A673 (cell line): ENCODE results near the gene TSSK6. TPM values are rescaled to one million over a fixed set of nuclear protein-coding genes. Genes with fewer than 3 reads are reported as not detected.
A peak's percentile ranks its signal among the peaks of the same experiment; 100 is the strongest.
"Not testable (repeated sequence)": the region's sequence is repeated elsewhere in the genome, so short reads cannot be mapped to it uniquely, and the experiment has no call there.

ENCODE experiments used
- BruUV-seq: library from RNA; stranded (reverse); fragments of 400-500 nt; replicated peaks from 2 replicates; lab custom pipeline; 2021; lab: Mats Ljungman, UMichigan
- CTCF ChIA-PET: fragments of 300-600 bp; sonication (Branson Sonifier 250); formaldehyde crosslinking; loops from one replicate; lab custom pipeline; 2022; ENCODE audit warnings: antibody characterized with exemption; lab: Charles Lee
- POLR2A ChIA-PET: fragments of 300-600 bp; sonication (Branson Sonifier 250); formaldehyde crosslinking; loops from one replicate; lab custom pipeline; 2022; ENCODE audit warnings: antibody characterized with exemption; ENCODE audit not compliant: low non-redundant PET; lab: Charles Lee
- DNase-seq: peaks from one replicate; pipeline ENCODE4 v3.0.0-alpha.2; 2015; ENCODE audit warnings: low spot score
- H3K27ac ChIP-seq: fragments of 200-600 bp; sonication (generic); 2 replicates; pipeline ENCODE4 v1.5.1; 2016; ENCODE audit warnings: mixed run types, low read depth, mild to moderate bottlenecking, mixed read lengths, antibody characterized with exemption, low read length; ENCODE audit not compliant: poor library complexity, severe bottlenecking
- H3K27me3 ChIP-seq: fragments of 200-600 bp; sonication (generic); replicated peaks from 2 replicates; pipeline ENCODE4 v1.6.1; 2017; ENCODE audit warnings: mixed run types, low read depth, mild to moderate bottlenecking, mixed read lengths, antibody characterized with exemption, low read length; ENCODE audit not compliant: insufficient read depth, poor library complexity
- H3K36me3 ChIP-seq: fragments of 200-600 bp; sonication (generic); 2 replicates; pipeline ENCODE4 v1.6.1; 2016; ENCODE audit warnings: mixed run types, mild to moderate bottlenecking, mixed read lengths, antibody characterized with exemption, low read length; ENCODE audit not compliant: insufficient read depth, poor library complexity, severe bottlenecking
- H3K4me1 ChIP-seq: fragments of 200-600 bp; sonication (generic); 2 replicates; pipeline ENCODE4 v1.6.1; 2017; ENCODE audit warnings: mixed run types, mild to moderate bottlenecking, mixed read lengths, antibody characterized with exemption, low read length; ENCODE audit not compliant: insufficient read depth, poor library complexity, severe bottlenecking
- H3K4me3 ChIP-seq: fragments of 200-600 bp; sonication (generic); 2 replicates; pipeline ENCODE4 v1.5.1; 2016; ENCODE audit warnings: low read depth, mixed run types, mild to moderate bottlenecking, mixed read lengths, low read length; ENCODE audit not compliant: poor library complexity, severe bottlenecking
- H3K9me3 ChIP-seq: fragments of 200-600 bp; sonication (generic); 2 replicates; pipeline ENCODE4 v1.6.1; 2016; ENCODE audit warnings: mixed run types, low read depth, mild to moderate bottlenecking, mixed read lengths, antibody characterized with exemption, low read length; ENCODE audit not compliant: poor library complexity, severe bottlenecking
- CTCF ChIP-seq: fragments of 300-800, 200-600 bp; sonication (generic); conservative IDR thresholded peaks from 2 replicates; pipeline ENCODE4 v1.5.1; 2017; ENCODE audit warnings: low read depth, mild to moderate bottlenecking, antibody characterized with exemption, low read length, moderate library complexity, mixed read lengths
- EZH2 ChIP-seq: fragments of 200-600 bp; sonication (generic); IDR thresholded peaks from 2 replicates; pipeline ENCODE4 v1.6.1; 2017; ENCODE audit warnings: borderline replicate concordance, low read depth, mild to moderate bottlenecking, mixed read lengths, antibody characterized with exemption, low read length; ENCODE audit not compliant: poor library complexity, severe bottlenecking
- intact Hi-C: fragments of 100-400 bp; cut with micrococcal nuclease; formaldehyde crosslinking; loops from one replicate; pipeline ENCODE4 v1.10.0; 2022; ENCODE audit not compliant: unreplicated experiment
- total RNA-seq: library from RNA; stranded (reverse); gene quantifications from 2 replicates; pipeline ENCODE4 v1.2.3, GENCODE V29; 2021

Gene TSSK6
- total RNA-seq, 1 experiment from 2014 or later, result 2.5 TPM

- intact Hi-C loops, result no loop called here
- peak overlapping the region; percentile 53 for H3K27ac ChIP-seq
- POLR2A ChIA-PET, result no interaction called here
Measured at GRCh38 chr19:19475015-19475765, 40.2 kb downstream of the TSSK6 start.

GRCh38 chr19:19472106-19472505, 43.2 kb downstream of the TSSK6 start:
- DNase-seq, H3K4me1 ChIP-seq, CTCF ChIA-PET, POLR2A ChIA-PET, intact Hi-C loops, H3K4me3 ChIP-seq, H3K27me3 ChIP-seq, BruUV-seq, H3K27ac ChIP-seq: not testable (repeated sequence)
- Histone ChIP-seq H3K9me3 (peaks cover 21% of the 10 kb centered on the region), H3K36me3 (peaks cover 17% of the 10 kb centered on the region)

More at GRCh38 chr19:19475015-19475765, 40.2 kb downstream of the TSSK6 start:
- no peak for DNase-seq
- no peaks in the 10 kb centered on the region for H3K36me3 ChIP-seq
- H3K4me3 ChIP-seq, result no peak overlapping the region
- H3K9me3 ChIP-seq, result no peaks in the 10 kb centered on the region
- CTCF ChIA-PET, result no interaction called here
- no peaks in the 10 kb centered on the region for H3K4me1 ChIP-seq
- TF ChIP-seq EZH2 (no peak), CTCF (no peak)
- no TSS peak for BruUV-seq
- H3K27me3 ChIP-seq, result no peaks in the 10 kb centered on the region

GRCh38 chr19:19471682-19472081, 43.7 kb downstream of the TSSK6 start:
- BruUV-seq, result no TSS peak
- POLR2A ChIA-PET, result no interaction called here
- CTCF ChIA-PET, result no interaction called here
- TF ChIP-seq CTCF (no peak), EZH2 (no peak)
- Histone ChIP-seq H3K27me3 (no peaks in the 10 kb centered on the region), H3K36me3 (peaks cover 18% of the 10 kb centered on the region), H3K27ac (no peak overlapping the region), H3K9me3 (peaks cover 23% of the 10 kb centered on the region), H3K4me3 (no peak overlapping the region), H3K4me1 (no peaks in the 10 kb centered on the region)
- intact Hi-C loops, result no loop called here
- DNase-seq, result no peak

- H3K4me3 ChIP-seq, result no peak overlapping the region
- no peak for DNase-seq
- H3K4me1 ChIP-seq, result no peaks in the 10 kb centered on the region
- POLR2A ChIA-PET, result no interaction called here
- no peak overlapping the region for H3K27ac ChIP-seq
- intact Hi-C loops, result no loop called here
- peaks cover 28% of the 10 kb centered on the region for H3K9me3 ChIP-seq
- no peaks in the 10 kb centered on the region for H3K27me3 ChIP-seq
- TF ChIP-seq CTCF (no peak), EZH2 (no peak)
- BruUV-seq, result no TSS peak
- CTCF ChIA-PET, result no interaction called here
- H3K36me3 ChIP-seq, result peaks cover 29% of the 10 kb centered on the region
Measured at GRCh38 chr19:19470579-19470978, 44.8 kb downstream of the TSSK6 start.
